SKM-1 (cell line): ENCODE data around the gene PPP1R15A.
"Not testable (repeated sequence)": the region's sequence is repeated elsewhere in the genome, so short reads cannot be mapped to it uniquely, and the experiment has no call there.

Source experiments
- DNase-seq: peaks from one replicate; lab custom pipeline; 2025; ENCODE audit not compliant: unreplicated experiment; lab: John Stamatoyannopoulos, UW

PPP1R15A gene

GRCh38 chr19:48879025-48879637 lies 6.9 kb downstream of the PPP1R15A start:
- DNase-seq = no peak

DNA sequence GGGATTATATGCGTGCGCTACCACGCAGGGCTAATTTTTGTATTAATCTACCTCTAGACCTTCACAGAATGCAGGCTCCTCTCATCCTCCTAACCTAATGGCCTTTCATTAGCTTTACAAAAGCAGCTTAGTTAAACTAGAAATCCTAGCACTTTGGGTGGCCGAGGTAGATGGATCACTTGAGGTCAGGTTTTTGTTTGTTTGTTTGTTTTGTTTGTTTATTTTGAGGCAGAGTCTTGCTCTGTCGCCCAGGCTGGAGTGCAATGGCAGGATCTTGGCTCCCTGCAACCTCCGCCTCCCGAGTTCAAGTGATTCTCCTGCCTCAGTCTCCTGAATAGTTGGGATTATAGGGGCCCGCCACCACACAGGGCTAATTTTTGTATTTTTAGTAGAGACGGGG lies 7.5 kb downstream of the PPP1R15A start:
- DNase-seq = not testable (repeated sequence)

GRCh38 chr19:48881741-48882657 lies 9.8 kb downstream of the PPP1R15A start:
- DNase-seq = no peak

GRCh38 chr19:48883726-48884125 lies 11.5 kb downstream of the PPP1R15A start:
- DNase-seq = no peak

- DNase-seq = no peak
Measured at GRCh38 chr19:48887861-48888612, 15.8 kb downstream of the PPP1R15A start.

DNA sequence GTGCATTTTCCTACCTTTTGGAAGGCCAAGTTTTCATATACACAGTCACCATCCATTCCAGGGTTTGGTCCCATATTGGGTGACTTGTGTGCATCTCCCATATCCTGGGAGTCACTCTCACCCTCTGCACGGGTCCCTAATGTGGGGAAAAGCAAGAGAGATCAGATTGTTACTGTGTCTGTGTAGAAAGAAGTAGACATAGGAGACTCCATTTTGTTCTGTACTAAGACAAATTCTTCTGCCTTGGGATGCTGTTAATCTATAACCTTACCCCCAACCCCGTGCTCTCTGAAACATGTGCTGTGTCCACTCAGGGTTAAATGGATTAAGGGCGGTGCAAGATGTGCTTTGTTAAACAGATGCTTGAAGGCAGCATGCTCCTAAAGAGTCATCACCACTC lies 17.3 kb downstream of the PPP1R15A start:
- not testable (repeated sequence) for DNase-seq

DNA sequence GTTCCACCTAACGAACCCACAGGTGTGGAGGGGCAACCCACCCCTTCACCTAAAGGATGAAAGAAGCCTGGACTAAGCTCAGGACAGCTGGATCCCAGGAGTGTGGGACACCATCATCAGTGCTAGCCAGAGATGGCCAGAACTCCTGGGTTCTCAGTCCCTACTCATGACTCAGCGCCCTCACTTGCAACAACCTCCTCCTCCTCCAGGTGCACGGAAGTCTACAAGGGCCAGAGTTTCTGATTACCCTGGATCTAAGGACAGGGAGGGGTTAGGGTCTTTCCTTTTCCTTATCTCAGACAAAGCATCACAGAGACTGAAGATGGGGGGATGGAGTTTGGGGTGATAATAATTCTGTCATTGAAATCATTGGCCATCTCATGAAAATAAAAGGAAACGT lies 18.3 kb downstream of the PPP1R15A start:
- no peak for DNase-seq

GRCh38 chr19:48895226-48895625 lies 23.0 kb downstream of the PPP1R15A start:
- DNase-seq = no peak

- DNase-seq = no peak
Measured at GRCh38 chr19:48896191-48896720, 24.0 kb downstream of the PPP1R15A start.

GRCh38 chr19:48897181-48897580 lies 25.0 kb downstream of the PPP1R15A start:
- DNase-seq = no peak

GRCh38 chr19:48899386-48899749 lies 27.1 kb downstream of the PPP1R15A start:
- not testable (repeated sequence) for DNase-seq

- DNase-seq = peak; percentile 50
Measured at GRCh38 chr19:48899781-48900476, 27.7 kb downstream of the PPP1R15A start, which contains the start of gene NUCB1. Gene NUCB1 (plus strand): TSS chr19:48900312. CDS start chr19:48900797, 485 bp downstream.

DNA sequence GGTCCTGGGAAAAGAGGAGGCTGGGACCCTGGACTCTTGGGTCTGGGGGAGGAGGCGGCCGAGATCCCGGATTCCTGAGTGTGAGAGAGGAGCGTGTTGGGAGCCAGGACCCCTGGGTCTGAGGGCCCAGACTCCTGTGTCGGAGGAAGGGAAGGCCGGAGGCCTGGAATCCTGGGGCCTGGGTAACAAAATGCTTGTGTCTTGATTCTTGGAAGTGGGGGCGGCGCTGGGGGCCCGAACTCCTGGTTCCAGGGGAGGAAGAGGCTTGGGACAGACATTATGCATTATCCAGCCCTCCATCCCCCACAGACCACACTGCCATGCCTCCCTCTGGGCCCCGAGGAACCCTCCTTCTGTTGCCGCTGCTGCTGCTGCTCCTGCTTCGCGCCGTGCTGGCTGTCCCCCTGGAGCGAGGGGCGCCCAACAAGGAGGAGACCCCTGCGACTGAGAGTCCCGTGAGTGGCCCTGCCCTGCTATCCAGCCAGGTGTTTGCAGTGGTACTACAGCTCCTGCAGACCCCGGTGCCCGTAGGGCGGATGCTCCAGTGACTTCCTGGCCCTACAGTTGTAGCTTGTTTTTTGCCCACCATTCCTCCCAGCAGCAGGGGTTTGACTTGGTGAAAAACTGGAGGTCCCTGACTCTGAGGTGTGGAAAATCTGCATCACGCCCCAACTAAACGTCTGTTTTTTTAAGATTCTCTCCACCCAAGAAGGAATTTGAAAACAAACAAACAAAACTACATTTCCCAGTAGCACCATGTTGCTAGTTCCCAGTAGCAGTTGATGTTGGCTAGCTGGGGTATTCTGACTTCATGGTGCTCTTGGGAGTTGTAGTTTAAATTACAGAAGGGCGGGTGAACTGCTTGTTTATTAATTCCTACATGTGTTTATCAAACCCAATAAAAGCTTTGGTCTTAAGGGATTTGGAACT lies 28.5 kb downstream of the PPP1R15A start:
- no peak for DNase-seq

DNA sequence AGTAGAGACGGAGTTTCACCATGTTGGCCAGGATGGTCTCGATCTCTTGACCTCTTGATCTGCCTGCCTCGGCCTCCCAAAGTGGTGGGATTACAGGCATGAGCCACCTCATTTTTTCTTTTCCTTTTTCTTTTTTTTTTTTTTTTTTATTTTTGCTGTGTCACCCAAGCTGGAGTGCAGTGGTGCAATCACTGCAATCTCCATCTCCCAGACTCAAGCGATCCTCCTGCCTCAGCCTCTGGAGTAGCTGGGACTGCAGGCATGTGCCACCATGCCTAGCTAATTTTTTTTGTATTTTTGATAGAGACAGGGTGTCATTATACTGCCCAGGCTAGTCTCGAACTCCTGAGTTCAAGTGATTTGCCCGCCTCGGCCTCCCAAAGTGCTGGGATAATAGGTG lies 30.1 kb downstream of the PPP1R15A start:
- not testable (repeated sequence) for DNase-seq

DNA sequence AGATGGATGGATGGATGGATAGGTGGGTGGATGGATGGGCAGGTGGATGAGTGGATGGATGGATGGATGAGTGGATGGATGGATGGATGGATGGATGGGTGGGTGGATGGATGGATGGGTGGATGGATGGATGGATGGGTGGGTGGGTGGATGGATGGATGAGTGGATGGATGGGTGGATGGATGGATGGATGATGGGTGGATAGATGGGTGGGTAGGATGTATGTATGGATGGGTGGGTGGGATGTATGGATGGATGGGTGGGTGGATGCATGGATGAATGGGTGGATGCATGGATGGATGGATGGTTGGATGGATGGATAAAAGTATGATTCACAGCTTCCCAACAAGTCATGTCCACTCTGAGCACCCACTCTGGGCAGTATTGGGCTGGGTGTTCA lies 31.6 kb downstream of the PPP1R15A start:
- not testable (repeated sequence) for DNase-seq

DNA sequence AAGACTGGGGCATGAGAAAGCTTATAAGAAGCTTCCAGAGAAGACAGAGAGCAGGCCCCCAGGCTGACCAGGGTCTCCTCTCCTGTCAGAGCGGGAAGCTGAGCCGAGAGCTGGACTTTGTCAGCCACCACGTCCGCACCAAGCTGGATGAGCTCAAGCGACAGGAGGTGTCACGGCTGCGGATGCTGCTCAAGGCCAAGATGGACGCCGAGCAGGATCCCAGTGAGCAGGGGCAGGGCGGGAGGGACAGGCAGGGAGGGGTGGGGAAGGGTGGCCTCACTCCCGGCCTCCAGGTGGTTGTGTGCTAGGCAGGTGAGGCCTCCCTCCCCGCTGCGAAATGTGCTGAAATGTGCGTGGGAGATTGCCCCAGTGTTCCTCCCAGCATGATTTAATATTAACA lies 33.4 kb downstream of the PPP1R15A start:
- no peak for DNase-seq

DNA sequence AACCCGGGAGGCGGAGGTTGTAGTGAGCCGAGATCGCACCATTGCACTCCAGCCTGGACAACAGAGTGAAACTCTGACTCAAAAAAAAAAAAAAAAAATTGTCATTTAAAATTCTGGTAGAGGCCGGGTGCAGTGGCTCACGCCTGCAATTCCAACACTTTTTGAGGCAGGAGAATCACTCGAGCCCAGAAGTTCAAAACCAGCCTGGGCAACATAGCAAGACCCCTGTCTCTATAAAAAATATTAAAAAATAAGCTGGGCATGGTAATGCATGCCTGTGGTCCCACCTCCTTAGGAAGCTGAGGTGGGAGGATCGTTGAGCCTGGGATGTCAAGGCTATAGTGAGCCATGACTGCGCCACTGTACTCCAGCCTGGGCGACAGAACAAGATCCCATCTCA lies 34.1 kb downstream of the PPP1R15A start:
- DNase-seq = no peak

DNA sequence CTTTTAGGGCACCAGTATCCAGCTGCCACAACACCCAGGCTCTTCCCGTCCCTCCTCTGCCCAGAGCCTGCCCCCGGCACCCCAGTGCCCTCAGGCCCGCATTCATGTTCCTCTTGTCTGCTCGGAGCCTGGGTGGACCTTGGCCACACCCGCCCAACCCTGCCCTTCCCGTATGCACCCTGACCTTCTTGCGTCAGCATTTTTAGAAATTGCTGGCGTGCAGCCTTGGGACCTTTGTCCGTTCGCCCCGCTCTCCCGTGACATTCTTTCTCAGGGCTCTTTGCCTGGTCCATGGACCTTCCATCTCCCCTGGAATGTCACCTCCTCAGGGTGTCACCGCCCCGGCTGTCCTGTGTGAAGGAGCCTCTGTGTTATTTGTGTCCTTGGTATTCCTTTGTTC lies 35.5 kb downstream of the PPP1R15A start:
- DNase-seq = no peak

DNA sequence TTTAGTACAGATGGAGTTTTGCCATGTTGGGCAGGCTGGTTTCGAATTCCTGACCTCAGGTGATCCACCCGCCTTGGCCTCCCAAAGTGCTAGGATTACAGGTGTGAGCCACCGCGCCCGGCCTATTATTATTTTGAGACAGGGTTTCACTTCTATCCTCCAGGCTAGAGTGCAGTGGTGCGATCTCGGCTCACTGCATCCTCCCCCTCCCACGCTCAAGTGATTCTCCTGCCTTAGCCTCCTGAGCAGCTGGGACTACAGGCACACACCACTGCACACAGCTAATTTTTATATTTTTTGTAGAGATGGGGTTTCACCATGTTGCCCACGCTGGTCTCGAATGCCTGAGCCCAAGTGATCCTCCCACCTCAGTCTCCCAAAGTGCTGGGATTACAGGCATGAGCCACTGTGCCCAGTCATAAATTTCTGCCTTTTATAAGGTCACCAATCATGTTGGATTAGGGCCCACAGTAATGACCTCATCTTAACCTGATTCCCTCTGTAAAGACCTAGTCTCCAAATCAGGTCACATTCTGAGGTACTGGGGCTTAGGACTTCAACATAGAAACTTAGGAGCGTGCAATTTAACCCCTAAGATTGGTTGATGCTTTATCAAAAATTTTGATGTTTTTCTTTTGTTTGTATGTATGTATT lies 37.3 kb downstream of the PPP1R15A start:
- not testable (repeated sequence) for DNase-seq
